Measurements from ENCODE around the gene RNF5. TPM values are rescaled to one million over a fixed set of nuclear protein-coding genes. Genes with fewer than 3 reads are reported as not detected.

The RNF5 gene
- total RNA-seq, 4 donors from 2014 or later: 74.5 to 117 (median 107) TPM

GRCh38 chr6:32177183-32177787 lies 920 bp upstream of the RNF5 start:
- Histone ChIP-seq H3K27me3 (no peaks in the 10 kb centered on the region), H3K9me3 (no peaks in the 10 kb centered on the region), H3K4me3 (peak overlapping the region; percentile 54 to 88 (median 71)), H3K4me1 (peaks cover 0 to 80% (median 32%) of the 10 kb centered on the region in 4 donors), H3K36me3 (peaks cover 0 to 27% (median 4%) of the 10 kb centered on the region in 3 donors), H3K27ac (peak overlapping the region; percentile 91 to 100 (median 95))
- 0% methylated on average over 20 of the region's 20 CpGs for WGBS, 2 donors
- DNase-seq (ENCODE audit: low spot score in 2 of 2): no peak
- no peak for TF ChIP-seq CTCF (IDR thresholded peaks at IDR 0.05)
- peak in 1 of 2 donors; percentile 72 for TF ChIP-seq EP300 (IDR thresholded peaks at IDR 0.05)
- TF ChIP-seq POLR2A (IDR thresholded peaks at IDR 0.05): peak; percentile 7 to 38

GRCh38 chr6:32178547-32179440 lies 589 bp downstream of the RNF5 start:
- peaks cover 0 to 72% (median 32%) of the 10 kb centered on the region in 4 donors for H3K4me1 ChIP-seq
- TF ChIP-seq EP300 (IDR thresholded peaks at IDR 0.05): no peak
- no peak for TF ChIP-seq CTCF (IDR thresholded peaks at IDR 0.05)
- TF ChIP-seq POLR2A (IDR thresholded peaks at IDR 0.05): no peak
- H3K36me3 ChIP-seq: peaks cover 0 to 42% (median 16%) of the 10 kb centered on the region in 3 donors
- DNase-seq (ENCODE audit: low spot score in 2 of 2): no peak
- 2 to 3% methylated on average over 24 of the region's 24 CpGs for WGBS, 2 donors
- H3K27ac ChIP-seq: peak overlapping the region; percentile 91 to 100 (median 95)
- peak overlapping the region; percentile 48 to 88 (median 71) for H3K4me3 ChIP-seq
- H3K9me3 ChIP-seq: no peaks in the 10 kb centered on the region
- H3K27me3 ChIP-seq: no peaks in the 10 kb centered on the region

- DNase-seq (ENCODE audit: low spot score in 2 of 2): no peak
- H3K9me3 ChIP-seq: no peaks in the 10 kb centered on the region
- peaks cover 0 to 72% (median 26%) of the 10 kb centered on the region in 4 donors for H3K4me1 ChIP-seq
- H3K36me3 ChIP-seq: peaks cover 0 to 48% (median 16%) of the 10 kb centered on the region in 3 donors
- H3K27ac ChIP-seq: peak overlapping the region in 2 of 4 donors; percentile 98 to 100
- H3K27me3 ChIP-seq: no peaks in the 10 kb centered on the region
- peak overlapping the region in 1 of 4 donors; percentile 88 for H3K4me3 ChIP-seq
- TF ChIP-seq POLR2A (IDR thresholded peaks at IDR 0.05): no peak
- TF ChIP-seq EP300 (IDR thresholded peaks at IDR 0.05): no peak
- TF ChIP-seq CTCF (IDR thresholded peaks at IDR 0.05): no peak
- WGBS, 2 donors: 55 to 67% methylated on average over 10 of the region's 10 CpGs
These were observed 1.7 kb downstream of the RNF5 start for GRCh38 chr6:32179766-32180405.

GRCh38 chr6:32181148-32181702 lies 3.0 kb downstream of the RNF5 start:
- H3K9me3 ChIP-seq: no peaks in the 10 kb centered on the region
- H3K36me3 ChIP-seq: peaks cover 0 to 48% (median 16%) of the 10 kb centered on the region in 3 donors
- H3K27me3 ChIP-seq: no peaks in the 10 kb centered on the region
- H3K27ac ChIP-seq: peak overlapping the region in 2 of 4 donors; percentile 97 to 100
- H3K4me1 ChIP-seq: peaks cover 0 to 75% (median 19%) of the 10 kb centered on the region in 4 donors
- no peak overlapping the region for H3K4me3 ChIP-seq
- no peak for TF ChIP-seq POLR2A (IDR thresholded peaks at IDR 0.05)
- no peak for TF ChIP-seq EP300 (IDR thresholded peaks at IDR 0.05)
- no peak for DNase-seq (ENCODE audit: low spot score in 2 of 2)
- 80% methylated on average over 15 of the region's 15 CpGs for WGBS, 2 donors

- peaks cover 0 to 75% (median 17%) of the 10 kb centered on the region in 4 donors for H3K4me1 ChIP-seq
- peak overlapping the region in 2 of 4 donors; percentile 97 to 100 for H3K27ac ChIP-seq
- DNase-seq (ENCODE audit: low spot score in 2 of 2): no peak
- H3K36me3 ChIP-seq: peaks cover 0 to 56% (median 19%) of the 10 kb centered on the region in 3 donors
- no peak for TF ChIP-seq EP300 (IDR thresholded peaks at IDR 0.05)
- TF ChIP-seq POLR2A (IDR thresholded peaks at IDR 0.05): no peak
- TF ChIP-seq CTCF (IDR thresholded peaks at IDR 0.05): no peak
- WGBS, 2 donors: 72 to 85% methylated on average over 10 of the region's 10 CpGs
- no peaks in the 10 kb centered on the region for H3K27me3 ChIP-seq
- H3K9me3 ChIP-seq: no peaks in the 10 kb centered on the region
- H3K4me3 ChIP-seq: no peak overlapping the region
These were observed 3.8 kb downstream of the RNF5 start for GRCh38 chr6:32181915-32182529.
